HCT116 (cell line): ENCODE data around the gene IREB2.

Source experiments
- CEBPB ChIP-seq: IDR thresholded peaks from 2 replicates; pipeline ENCODE4 v1.6.1; 2012; ENCODE audit warnings: low read depth
- EZH2 ChIP-seq: fragments of 200-600 bp; sonication (generic); IDR thresholded peaks from 2 replicates; pipeline ENCODE4 v1.6.1; 2017; ENCODE audit warnings: antibody characterized with exemption, mixed run types
- EZH2phosphoT487 ChIP-seq: fragments of 200-600 bp; IDR thresholded peaks from 2 replicates; pipeline ENCODE4 v1.6.1; 2018; ENCODE audit warnings: antibody characterized with exemption, borderline replicate concordance
- MAX ChIP-seq: IDR thresholded peaks from 2 replicates; pipeline ENCODE4 v1.6.1; 2012
- POLR2A ChIP-seq: IDR thresholded peaks from 2 replicates; pipeline ENCODE4 v1.7.0; 2011; ENCODE audit warnings: borderline replicate concordance; ENCODE audit not compliant: insufficient read depth, insufficient read length; ENCODE audit errors: extremely low read depth
- RAD21 ChIP-seq: IDR thresholded peaks from 2 replicates; pipeline ENCODE4 v1.6.1; 2012; ENCODE audit warnings: low read depth, mild to moderate bottlenecking
- TCF7L2 ChIP-seq: IDR thresholded peaks from 2 replicates; pipeline ENCODE4 v1.7.0; 2011; ENCODE audit warnings: borderline replicate concordance, inconsistent platforms; ENCODE audit not compliant: insufficient read depth, insufficient read length; ENCODE audit errors: extremely low read depth
- YY1 ChIP-seq: IDR thresholded peaks from 2 replicates; pipeline ENCODE4 v1.6.1; 2011; ENCODE audit warnings: low read length, low read depth, moderate library complexity, mild to moderate bottlenecking; ENCODE audit not compliant: insufficient replicate concordance; ENCODE audit errors: extremely low read depth

GRCh38 chr15:78527325-78527724, 89.3 kb downstream of the IREB2 start:
- TF ChIP-seq MAX, result no peak
- no peak for TF ChIP-seq POLR2A
- no peak for TF ChIP-seq CEBPB
- TF ChIP-seq EZH2, result no peak
- no peak for TF ChIP-seq TCF7L2
- TF ChIP-seq RAD21, result no peak
- TF ChIP-seq YY1, result no peak
- TF ChIP-seq EZH2phosphoT487, result no peak
